ENCODE data around the gene TPCN2. TPM values are rescaled to one million over a fixed set of nuclear protein-coding genes. Genes with fewer than 3 reads are reported as not detected.

TPCN2 gene
- total RNA-seq, 1 experiment from 2014 or later = 15.2 TPM

DNA sequence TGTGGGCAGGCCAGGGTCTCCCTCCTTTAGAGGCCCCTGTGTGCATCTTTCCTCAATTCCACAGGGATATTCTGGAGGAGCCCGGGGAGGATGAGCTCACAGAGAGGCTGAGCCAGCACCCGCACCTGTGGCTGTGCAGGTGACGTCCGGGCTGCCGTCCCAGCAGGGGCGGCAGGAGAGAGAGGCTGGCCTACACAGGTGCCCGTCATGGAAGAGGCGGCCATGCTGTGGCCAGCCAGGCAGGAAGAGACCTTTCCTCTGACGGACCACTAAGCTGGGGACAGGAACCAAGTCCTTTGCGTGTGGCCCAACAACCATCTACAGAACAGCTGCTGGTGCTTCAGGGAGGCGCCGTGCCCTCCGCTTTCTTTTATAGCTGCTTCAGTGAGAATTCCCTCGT lies 39.1 kb downstream of the TPCN2 start:
- H3K9ac ChIP-seq (ENCODE audit: low read length) = no peak overlapping the region
- BruUV-seq (replicated peaks) = no TSS peak
- ChIA-PET RAD21 (ENCODE audit: low non-redundant PET in 1 of 2, low total read pairs in 2 of 2, uncharacterized antibody in 2 of 2, unreplicated experiment in 2 of 2) (no interaction called here), POLR2A (no interaction called here), CTCF (no interaction called here)
- TF ChIP-seq RAD21 (IDR thresholded peaks at IDR 0.05; ENCODE audit: low read depth) (no peak), SRF (IDR thresholded peaks at IDR 0.05; ENCODE audit: low read depth) (no peak), EZH2 (IDR thresholded peaks at IDR 0.05) (no peak), MAX (IDR thresholded peaks at IDR 0.05) (no peak), ATF3 (IDR thresholded peaks at IDR 0.05) (no peak), EZH2phosphoT487 (IDR thresholded peaks at IDR 0.05; ENCODE audit: borderline replicate concordance) (no peak)
- H3K4me2 ChIP-seq (ENCODE audit: low read length) = no peak overlapping the region
- H3K9me3 ChIP-seq (ENCODE audit: control insufficient read depth in 1 of 2, insufficient read depth in 1 of 2, low read depth in 1 of 2, low read length in 2 of 2) = no peaks in the 10 kb centered on the region
- DNase-seq (ENCODE audit: low read depth, low spot score) (no peak), ATAC-seq (no peak)
- H3K9me2 ChIP-seq (ENCODE audit: insufficient read depth) = no peaks in the 10 kb centered on the region
- no peaks in the 10 kb centered on the region for H3K27me3 ChIP-seq (ENCODE audit: insufficient read depth, low read length)
- H3K79me2 ChIP-seq (ENCODE audit: insufficient read depth, low read length) = no peaks in the 10 kb centered on the region
- H3K36me3 ChIP-seq (ENCODE audit: control insufficient read depth in 1 of 2, insufficient read depth in 2 of 2, low read length in 2 of 2) = peaks cover 5 to 7% of the 10 kb centered on the region in 2 experiments; a peak in 3 of 4 replicates
- intact Hi-C loops (cut with micrococcal nuclease) = loop anchor here (2.0 to 5.0 kb wide), 4 partner anchors 131 to 455 kb away; partner anchors contain the start of genes IGHMBP2 and MRPL21
- H2AFZ ChIP-seq (ENCODE audit: low read depth, low read length, poor library complexity, severe bottlenecking) = no peak overlapping the region
- no peak overlapping the region for H3K27ac ChIP-seq (ENCODE audit: low read depth, low read length)
- peaks cover 9 to 15% of the 10 kb centered on the region in 2 experiments for H3K4me1 ChIP-seq (ENCODE audit: control insufficient read depth in 1 of 2, insufficient read depth in 2 of 2, low read length in 2 of 2)
- H3K4me3 ChIP-seq (replicated peaks in 1 of 2; ENCODE audit: low read depth in 1 of 2, low read length in 2 of 2) = no peak overlapping the region
- no peaks in the 10 kb centered on the region for H4K20me1 ChIP-seq (ENCODE audit: insufficient read depth)

GRCh38 chr11:69088676-69089146 lies 40.0 kb downstream of the TPCN2 start:
- Histone ChIP-seq H3K36me3 (ENCODE audit: control insufficient read depth in 1 of 2, insufficient read depth in 2 of 2, low read length in 2 of 2) (peaks cover 5 to 7% of the 10 kb centered on the region in 2 experiments; a peak in 3 of 4 replicates), H3K9ac (ENCODE audit: low read length) (peak overlapping the region; percentile 23; the same call in 1 of the 2 replicates), H3K4me3 (replicated peaks in 1 of 2; ENCODE audit: low read depth in 1 of 2, low read length in 2 of 2) (no peak overlapping the region), H3K9me2 (ENCODE audit: insufficient read depth) (no peaks in the 10 kb centered on the region), H2AFZ (ENCODE audit: low read depth, low read length, poor library complexity, severe bottlenecking) (no peak overlapping the region), H3K27ac (ENCODE audit: low read depth, low read length) (0 out of 2 replicates have a peak overlapping the region, but pooled peaks have one; percentile 13), H3K27me3 (ENCODE audit: insufficient read depth, low read length) (no peaks in the 10 kb centered on the region), H3K79me2 (ENCODE audit: insufficient read depth, low read length) (no peaks in the 10 kb centered on the region), H3K4me1 (ENCODE audit: control insufficient read depth in 1 of 2, insufficient read depth in 2 of 2, low read length in 2 of 2) (peaks cover 9 to 16% of the 10 kb centered on the region in 2 experiments), H3K9me3 (ENCODE audit: control insufficient read depth in 1 of 2, insufficient read depth in 1 of 2, low read depth in 1 of 2, low read length in 2 of 2) (no peaks in the 10 kb centered on the region), H3K4me2 (ENCODE audit: low read length) (peak overlapping the region; percentile 54), H4K20me1 (ENCODE audit: insufficient read depth) (no peaks in the 10 kb centered on the region)
- ChIA-PET POLR2A (no interaction called here), CTCF (no interaction called here), RAD21 (ENCODE audit: low non-redundant PET in 1 of 2, low total read pairs in 2 of 2, uncharacterized antibody in 2 of 2, unreplicated experiment in 2 of 2) (no interaction called here)
- peak; percentile 91 for ATAC-seq
- BruUV-seq (replicated peaks) = no TSS peak
- TF ChIP-seq POLR2A (IDR thresholded peaks at IDR 0.05; ENCODE audit: borderline replicate concordance, extremely low read depth, insufficient read depth, insufficient read length) = no peak
- TF ChIP-seq, protein P1, sequence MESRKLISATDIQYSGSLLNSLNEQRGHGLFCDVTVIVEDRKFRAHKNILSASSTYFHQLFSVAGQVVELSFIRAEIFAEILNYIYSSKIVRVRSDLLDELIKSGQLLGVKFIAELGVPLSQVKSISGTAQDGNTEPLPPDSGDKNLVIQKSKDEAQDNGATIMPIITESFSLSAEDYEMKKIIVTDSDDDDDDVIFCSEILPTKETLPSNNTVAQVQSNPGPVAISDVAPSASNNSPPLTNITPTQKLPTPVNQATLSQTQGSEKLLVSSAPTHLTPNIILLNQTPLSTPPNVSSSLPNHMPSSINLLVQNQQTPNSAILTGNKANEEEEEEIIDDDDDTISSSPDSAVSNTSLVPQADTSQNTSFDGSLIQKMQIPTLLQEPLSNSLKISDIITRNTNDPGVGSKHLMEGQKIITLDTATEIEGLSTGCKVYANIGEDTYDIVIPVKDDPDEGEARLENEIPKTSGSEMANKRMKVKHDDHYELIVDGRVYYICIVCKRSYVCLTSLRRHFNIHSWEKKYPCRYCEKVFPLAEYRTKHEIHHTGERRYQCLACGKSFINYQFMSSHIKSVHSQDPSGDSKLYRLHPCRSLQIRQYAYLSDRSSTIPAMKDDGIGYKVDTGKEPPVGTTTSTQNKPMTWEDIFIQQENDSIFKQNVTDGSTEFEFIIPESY (IDR thresholded peaks at IDR 0.05; ENCODE audit: extremely low read depth, insufficient replicate concordance, low read length) = no peak
- peak; percentile 94 for TF ChIP-seq RAD21 (IDR thresholded peaks at IDR 0.05; ENCODE audit: low read depth)
- TF ChIP-seq SIN3A (IDR thresholded peaks at IDR 0.05; ENCODE audit: low read depth) = no peak
- no peak for TF ChIP-seq ZNF274 (IDR thresholded peaks at IDR 0.05; ENCODE audit: low read depth, low read length)
- TF ChIP-seq EGR1 (IDR thresholded peaks at IDR 0.05; ENCODE audit: low read depth) = no peak
- TF ChIP-seq, protein P2, sequence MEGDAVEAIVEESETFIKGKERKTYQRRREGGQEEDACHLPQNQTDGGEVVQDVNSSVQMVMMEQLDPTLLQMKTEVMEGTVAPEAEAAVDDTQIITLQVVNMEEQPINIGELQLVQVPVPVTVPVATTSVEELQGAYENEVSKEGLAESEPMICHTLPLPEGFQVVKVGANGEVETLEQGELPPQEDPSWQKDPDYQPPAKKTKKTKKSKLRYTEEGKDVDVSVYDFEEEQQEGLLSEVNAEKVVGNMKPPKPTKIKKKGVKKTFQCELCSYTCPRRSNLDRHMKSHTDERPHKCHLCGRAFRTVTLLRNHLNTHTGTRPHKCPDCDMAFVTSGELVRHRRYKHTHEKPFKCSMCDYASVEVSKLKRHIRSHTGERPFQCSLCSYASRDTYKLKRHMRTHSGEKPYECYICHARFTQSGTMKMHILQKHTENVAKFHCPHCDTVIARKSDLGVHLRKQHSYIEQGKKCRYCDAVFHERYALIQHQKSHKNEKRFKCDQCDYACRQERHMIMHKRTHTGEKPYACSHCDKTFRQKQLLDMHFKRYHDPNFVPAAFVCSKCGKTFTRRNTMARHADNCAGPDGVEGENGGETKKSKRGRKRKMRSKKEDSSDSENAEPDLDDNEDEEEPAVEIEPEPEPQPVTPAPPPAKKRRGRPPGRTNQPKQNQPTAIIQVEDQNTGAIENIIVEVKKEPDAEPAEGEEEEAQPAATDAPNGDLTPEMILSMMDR (IDR thresholded peaks at IDR 0.05 in 2 of 3, conservative IDR thresholded peaks at IDR 0.05 in 1 of 3; ENCODE audit: borderline replicate concordance in 1 of 3, insufficient read depth in 1 of 3, low read depth in 2 of 3, low read length in 2 of 3) = peak; percentile 78 to 83 (median 79)
- TF ChIP-seq SP1 (IDR thresholded peaks at IDR 0.05; ENCODE audit: low read depth) = no peak
- peak; percentile 75 for DNase-seq (ENCODE audit: low read depth, low spot score)
- intact Hi-C loops (cut with micrococcal nuclease) = loop anchor here (2.0 to 5.0 kb wide), 4 partner anchors 132 to 456 kb away; partner anchors contain the start of genes IGHMBP2 and MRPL21
